ES-I3 (cell line): ENCODE results near the gene GYG2.
"Not testable (repeated sequence)": the region's sequence is repeated elsewhere in the genome, so short reads cannot be mapped to it uniquely, and the experiment has no call there.

Experiments
- H3K36me3 ChIP-seq: 2 replicates; pipeline ENCODE4 v1.6.1; 2013; ENCODE audit warnings: mild to moderate bottlenecking, low read length, control low read depth, moderate library complexity; ENCODE audit not compliant: insufficient read depth
- H3K4me1 ChIP-seq: 2 replicates; pipeline ENCODE4 v1.6.1; 2013; ENCODE audit warnings: mild to moderate bottlenecking, control low read depth, low read length; ENCODE audit not compliant: insufficient read depth
- H3K9ac ChIP-seq: 2 replicates; pipeline ENCODE4 v1.6.1; 2013; ENCODE audit warnings: low read depth, mild to moderate bottlenecking, low read length, moderate library complexity
- H3K9me3 ChIP-seq: 2 replicates; pipeline ENCODE4 v1.6.1; 2013; ENCODE audit warnings: mild to moderate bottlenecking, low read length, moderate library complexity; ENCODE audit not compliant: control insufficient read depth, insufficient read depth

GYG2 gene

DNA sequence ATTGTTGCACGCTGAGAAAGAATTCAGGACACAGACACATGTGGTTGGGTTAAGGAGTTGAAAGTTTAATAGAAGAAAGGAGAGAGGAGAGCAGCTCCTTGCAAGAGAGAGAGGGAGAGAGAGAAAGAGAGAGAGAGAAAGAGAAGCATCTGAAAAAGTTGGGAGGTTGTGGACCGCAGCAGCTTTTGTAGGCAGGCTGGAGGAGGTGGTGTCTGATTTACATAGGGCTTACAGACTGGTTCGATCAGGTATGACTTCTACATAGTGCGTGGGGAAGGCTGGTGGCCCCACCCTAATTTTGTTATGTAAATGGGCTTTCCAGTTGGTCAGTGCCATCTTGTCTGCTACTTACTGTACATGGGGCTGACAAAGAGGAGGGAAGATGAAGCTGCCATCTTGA is 27.5 kb upstream of the GYG2 start:
- Histone ChIP-seq H3K9me3 (no peaks in the 10 kb centered on the region), H3K9ac (0 out of 2 replicates have a peak overlapping the region, but pooled peaks have one; percentile 9), H3K36me3 (no peaks in the 10 kb centered on the region), H3K4me1 (peaks cover 31% of the 10 kb centered on the region)

DNA sequence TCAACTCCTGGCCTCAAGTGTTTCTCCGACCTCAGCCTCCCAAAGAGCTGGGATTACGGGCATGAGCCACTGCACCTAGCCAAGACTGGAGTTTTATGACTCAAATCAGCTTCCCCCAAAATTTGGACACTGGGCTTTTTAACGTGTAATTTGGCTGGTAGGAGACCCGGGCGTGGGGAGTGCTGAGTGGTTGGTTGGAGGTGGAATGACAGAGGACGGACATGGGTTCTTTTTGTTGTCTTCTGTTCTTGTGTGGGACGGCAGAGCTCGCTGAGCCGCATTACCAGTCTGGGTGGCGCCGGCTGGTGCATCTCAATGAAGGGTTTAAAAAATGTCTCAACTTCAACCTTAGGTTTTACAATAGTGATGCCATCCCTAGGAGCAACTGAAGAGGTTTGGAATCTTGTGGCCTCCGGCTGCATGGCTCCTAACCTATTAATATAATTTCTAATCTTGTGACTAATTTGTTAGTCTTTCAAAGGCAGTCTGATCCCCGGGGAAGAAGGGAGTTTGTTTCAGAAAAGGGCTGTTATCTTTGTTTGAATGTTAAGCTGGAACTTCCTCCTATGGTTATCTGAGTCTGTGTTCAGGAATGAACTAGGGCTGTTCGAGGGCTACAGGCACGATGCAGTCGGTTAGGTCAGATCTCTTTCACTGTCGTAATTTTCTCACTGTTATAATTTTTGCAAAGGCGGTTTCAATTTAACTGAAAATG is 26.2 kb upstream of the GYG2 start:
- not testable (repeated sequence) for H3K9me3 ChIP-seq, H3K36me3 ChIP-seq, H3K9ac ChIP-seq
- H3K4me1 ChIP-seq: peaks cover 31% of the 10 kb centered on the region

DNA sequence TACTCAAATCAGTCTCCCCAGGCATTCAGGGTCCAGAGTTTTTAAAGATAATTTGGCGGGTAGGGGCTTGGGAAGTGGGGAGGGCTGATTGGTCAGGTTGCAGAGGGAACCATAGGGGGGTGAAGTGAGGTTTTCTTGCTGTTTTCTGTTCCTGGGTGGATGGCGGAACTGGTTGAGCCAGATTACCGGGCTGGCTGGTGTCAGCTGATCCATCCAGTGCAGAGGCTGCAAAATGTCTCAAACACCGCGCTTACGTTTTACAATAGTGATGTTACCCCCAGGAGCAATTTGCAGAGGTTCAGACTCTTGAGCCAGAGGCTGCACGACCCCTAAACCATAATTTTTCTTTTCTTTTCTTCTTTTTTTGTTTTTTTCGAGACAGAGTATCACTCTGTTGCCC is 25.2 kb upstream of the GYG2 start:
- H3K9me3 ChIP-seq, H3K36me3 ChIP-seq, H3K9ac ChIP-seq: not testable (repeated sequence)
- peaks cover 31% of the 10 kb centered on the region for H3K4me1 ChIP-seq

DNA sequence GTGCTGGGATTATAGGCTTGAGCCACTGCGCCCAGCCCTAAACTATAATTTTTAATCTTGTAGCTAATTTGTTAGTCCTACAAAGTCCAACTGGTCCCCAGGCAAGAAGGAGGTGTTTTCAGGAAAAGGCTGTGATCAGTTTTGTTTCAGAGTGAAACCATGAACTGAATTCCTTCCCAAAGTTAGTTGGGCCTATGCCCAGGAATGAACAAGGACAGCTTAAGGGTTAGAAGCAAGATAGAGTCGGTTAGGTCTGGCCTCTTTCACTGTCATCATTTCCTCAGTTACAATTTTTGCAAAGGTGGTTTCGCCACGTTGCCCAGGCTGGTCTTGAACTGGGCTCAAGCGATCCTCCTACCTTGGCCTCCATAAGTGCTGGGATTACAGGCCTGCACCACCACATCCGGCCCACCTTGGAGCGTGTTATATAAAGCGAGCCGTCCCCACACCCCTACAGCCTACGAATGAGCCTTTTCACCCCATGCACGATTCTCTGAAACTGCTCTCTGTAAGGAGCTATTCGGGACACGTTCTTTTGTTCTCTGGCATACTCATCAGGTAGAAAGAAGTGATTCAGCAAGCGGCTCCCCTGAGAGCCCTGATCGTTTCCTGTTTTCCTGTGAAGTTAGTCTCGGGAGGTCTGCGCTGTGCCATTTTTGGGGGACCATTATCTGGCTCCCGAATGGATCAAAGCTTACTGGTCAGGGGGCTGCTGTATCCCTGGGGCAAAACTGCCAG is 24.5 kb upstream of the GYG2 start:
- H3K36me3 ChIP-seq, H3K9ac ChIP-seq, H3K9me3 ChIP-seq: not testable (repeated sequence)
- H3K4me1 ChIP-seq: peaks cover 26% of the 10 kb centered on the region

DNA sequence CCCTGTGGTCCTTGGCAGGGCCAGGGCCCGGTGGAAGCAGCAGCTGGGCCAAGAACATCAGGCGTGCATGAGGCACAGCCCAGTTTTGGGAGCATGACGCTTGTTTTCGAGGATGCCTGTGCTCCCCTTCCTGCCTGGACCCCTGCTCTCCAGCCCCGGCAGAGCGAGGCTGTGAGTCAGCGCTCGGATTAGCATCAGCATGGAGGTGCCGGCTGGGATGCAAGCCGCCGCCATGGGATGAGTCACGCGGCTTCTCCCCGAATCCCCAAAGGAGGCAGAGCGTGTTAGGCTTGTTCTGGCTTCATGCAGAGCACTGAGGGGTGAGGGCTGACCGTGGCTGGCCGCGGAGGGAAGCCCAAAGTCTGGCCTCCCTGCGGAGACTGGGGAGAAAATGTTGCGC is 23.9 kb upstream of the GYG2 start:
- H3K4me1 ChIP-seq: peaks cover 20% of the 10 kb centered on the region
- not testable (repeated sequence) for H3K9ac ChIP-seq, H3K9me3 ChIP-seq, H3K36me3 ChIP-seq

DNA sequence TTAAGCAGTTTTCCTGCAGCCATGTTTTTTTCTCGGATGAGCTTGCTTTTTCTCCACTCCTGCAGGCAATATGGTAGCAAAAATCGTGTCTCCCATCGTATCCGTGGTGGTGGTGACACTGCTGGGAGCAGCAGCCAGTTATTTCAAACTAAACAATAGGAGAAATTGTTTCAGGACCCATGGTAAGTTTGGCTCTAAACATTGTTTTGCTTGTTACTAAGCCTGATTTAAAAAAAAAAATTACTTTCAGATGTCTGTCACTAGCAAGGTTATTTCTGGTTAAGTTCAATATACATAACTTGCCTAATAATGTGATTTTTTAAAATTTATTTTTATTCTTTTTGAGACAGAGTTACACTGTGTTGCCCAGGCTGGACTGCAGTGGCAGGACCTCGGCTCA is 17.5 kb upstream of the GYG2 start:
- no peaks in the 10 kb centered on the region for H3K36me3 ChIP-seq
- H3K9ac ChIP-seq: no peak overlapping the region
- peaks cover 5% of the 10 kb centered on the region; the same call in 1 of the 2 replicates for H3K4me1 ChIP-seq
- no peaks in the 10 kb centered on the region; the same call in 1 of the 2 replicates for H3K9me3 ChIP-seq

DNA sequence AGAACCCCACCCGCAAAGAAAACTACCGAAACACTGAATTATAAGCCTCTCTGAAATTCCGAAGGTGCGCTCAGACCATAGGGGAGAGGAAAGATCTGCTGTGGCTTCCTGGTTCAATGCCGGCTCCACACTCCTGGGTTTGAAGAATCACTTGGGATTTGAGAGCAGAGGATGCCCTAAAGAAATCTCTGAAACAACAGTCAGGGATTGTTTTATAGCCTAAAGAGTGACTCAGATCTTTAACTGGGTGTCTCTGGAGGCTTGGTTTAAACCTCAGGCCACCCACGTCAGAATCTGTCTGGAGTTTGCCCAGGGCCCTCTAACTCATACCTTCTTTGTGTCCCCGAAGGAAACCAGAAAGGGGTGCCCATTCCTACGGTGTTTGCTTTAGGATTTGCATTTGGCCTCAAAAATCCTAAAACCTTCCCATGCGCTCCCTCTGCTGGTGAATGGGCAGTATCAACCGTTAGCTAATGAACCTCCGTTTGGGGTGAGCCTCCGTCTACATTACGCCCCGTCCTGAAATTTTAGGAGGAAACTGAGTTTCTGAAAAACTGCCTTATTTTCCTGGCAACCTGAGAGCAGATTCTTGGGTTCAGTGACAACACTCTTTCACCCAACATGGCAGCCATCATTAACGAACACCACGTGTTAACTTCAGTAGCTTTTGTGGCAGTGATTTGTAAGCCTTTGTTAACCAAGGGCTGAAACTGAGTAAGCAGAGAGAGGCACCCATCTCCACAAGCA is 16.4 kb upstream of the GYG2 start:
- H3K4me1 ChIP-seq, H3K36me3 ChIP-seq, H3K9me3 ChIP-seq: not testable (repeated sequence)
- H3K9ac ChIP-seq: peak overlapping the region; percentile 8; the same call in 1 of the 2 replicates

DNA sequence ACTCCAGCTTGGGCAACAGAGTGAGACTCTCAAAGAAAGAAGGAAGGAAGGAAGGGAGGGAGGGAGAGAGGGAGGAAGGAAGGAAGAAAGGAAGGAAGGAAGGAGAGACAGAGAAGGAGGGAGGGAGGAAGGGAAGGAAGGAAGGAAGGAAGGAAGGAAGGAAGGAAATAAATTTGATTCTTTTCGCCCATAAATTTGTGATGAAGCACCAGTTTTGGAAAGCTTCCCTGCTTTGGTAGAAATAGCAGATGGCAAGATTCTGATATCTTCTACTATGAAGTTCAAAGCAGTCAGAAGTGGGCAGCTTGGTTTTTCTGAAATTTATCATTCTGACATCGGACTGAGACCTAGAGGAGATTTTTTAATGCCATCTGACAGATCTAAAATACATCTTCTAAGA is 11.7 kb upstream of the GYG2 start:
- no peaks in the 10 kb centered on the region for H3K9me3 ChIP-seq
- H3K4me1 ChIP-seq: peaks cover 5% of the 10 kb centered on the region; the same call in 1 of the 2 replicates
- H3K36me3 ChIP-seq: no peaks in the 10 kb centered on the region
- no peak overlapping the region for H3K9ac ChIP-seq

DNA sequence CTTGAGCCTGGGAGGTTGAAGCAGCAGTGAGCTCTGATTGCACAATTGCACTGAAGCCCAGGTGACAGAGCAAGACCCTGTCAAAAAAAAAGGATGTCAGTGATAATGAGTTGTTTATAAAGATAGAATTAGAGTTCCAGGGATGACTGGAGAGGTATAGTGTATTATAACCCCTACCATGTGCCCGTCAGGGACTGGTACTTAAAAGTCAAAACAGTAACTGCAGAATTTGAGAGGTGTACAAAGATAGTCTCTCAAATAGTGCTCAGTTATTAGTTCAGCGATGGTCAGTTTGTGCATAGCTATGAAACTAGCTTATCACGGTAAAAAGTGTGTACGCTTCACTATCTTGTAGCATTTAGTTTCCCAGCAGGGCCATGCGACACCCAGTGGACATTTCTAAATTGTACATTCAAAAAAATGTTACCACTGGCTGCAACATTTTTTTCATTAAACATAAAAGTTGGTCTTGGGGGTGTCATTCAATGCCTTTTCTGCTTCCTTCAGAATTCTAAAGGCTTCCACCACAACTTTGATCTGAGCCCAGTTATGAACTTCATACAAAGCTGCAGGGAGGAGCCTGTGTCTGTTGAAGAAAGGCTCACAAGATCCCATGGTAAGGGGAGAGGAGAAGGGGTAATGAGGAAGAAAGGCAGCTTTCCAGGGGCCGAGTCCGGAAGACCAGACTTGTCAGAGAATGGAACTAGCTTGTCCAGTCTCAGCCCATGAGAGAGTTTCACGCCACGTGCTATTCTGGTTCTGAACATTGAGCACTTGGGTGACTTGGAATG is 9.2 kb upstream of the GYG2 start:
- no peaks in the 10 kb centered on the region for H3K36me3 ChIP-seq
- no peak overlapping the region for H3K9ac ChIP-seq
- no peaks in the 10 kb centered on the region for H3K9me3 ChIP-seq
- peaks cover 8% of the 10 kb centered on the region; the same call in 1 of the 2 replicates for H3K4me1 ChIP-seq

DNA sequence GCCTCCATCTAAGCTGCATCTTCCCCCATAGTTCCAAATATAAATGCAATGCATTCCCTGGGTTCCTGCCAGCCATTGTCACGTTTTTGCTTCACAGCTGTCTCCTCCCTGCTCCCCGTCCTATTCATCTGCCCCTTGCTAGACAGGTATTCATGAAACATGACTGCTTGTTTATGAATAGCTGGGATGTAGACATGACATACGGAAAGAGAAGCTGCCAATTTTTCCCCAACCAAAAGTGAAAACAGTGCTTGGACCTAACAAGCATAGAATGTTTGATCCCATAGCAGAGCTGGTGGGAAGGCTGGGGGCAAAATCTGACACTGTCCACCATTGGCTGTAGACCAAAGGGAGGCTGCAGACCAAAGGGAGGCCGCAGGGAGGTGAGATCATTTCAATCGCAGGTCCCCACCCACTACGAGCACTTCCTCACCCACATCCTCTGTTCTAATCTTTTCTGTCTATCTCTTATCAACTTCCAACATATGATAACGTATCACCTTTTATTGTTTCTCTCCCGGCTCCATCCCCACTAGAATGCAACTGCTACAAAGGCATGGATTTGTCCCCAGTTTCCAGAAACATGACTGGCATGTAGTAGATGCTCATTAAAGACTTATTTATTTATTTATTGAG is 8.5 kb upstream of the GYG2 start:
- Histone ChIP-seq H3K36me3 (no peaks in the 10 kb centered on the region), H3K4me1 (peaks cover 8% of the 10 kb centered on the region; the same call in 1 of the 2 replicates), H3K9ac (no peak overlapping the region), H3K9me3 (no peaks in the 10 kb centered on the region)

DNA sequence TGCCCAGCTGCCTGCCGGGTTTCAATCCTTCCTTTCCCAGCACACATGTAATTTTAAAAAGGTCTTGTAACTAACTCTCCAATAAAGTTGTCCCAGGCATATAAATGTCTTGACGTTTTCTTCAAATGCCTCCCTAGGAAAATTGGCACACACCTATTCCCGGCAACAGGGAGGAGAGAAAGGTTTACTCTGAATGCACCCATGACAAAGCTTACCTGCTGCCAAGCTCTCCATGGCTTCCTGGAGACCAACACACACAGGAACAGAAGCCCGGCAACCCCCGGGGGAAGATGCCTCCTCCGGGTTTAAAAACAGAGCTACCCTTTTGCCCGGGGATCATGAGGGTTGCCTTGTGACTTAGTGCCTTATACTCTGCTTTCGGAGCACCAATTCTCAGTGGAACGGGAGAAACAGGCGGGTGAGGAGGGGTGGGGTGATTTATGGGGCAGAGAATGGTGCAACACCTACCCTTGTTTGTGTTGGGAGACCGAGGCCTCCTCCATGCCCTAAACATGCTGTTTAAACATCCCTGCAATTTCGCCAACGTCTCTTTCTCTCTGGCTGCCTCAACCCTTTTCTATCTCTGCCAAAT is 4.8 kb upstream of the GYG2 start:
- Histone ChIP-seq H3K36me3 (no peaks in the 10 kb centered on the region), H3K4me1 (peaks cover 8% of the 10 kb centered on the region; the same call in 1 of the 2 replicates), H3K9me3 (no peaks in the 10 kb centered on the region), H3K9ac (no peak overlapping the region; the same call in 1 of the 2 replicates)

DNA sequence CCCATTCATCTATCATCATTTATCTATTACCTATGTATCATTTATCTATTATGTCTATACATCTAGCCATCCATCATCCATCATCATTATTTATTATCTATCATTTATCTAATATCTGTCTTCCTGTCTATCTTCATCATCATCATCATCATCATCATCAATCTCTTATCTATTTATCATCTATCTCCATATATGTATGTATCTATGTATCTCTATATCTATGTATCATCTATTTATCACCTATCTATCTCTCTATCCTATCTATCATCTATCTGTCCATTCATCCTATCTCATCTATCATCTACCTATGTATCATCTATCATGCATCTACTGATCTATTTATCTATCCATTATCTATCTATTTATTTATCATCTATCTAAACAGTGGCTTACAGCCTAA is 3.8 kb upstream of the GYG2 start:
- Histone ChIP-seq H3K9me3 (no peaks in the 10 kb centered on the region), H3K4me1 (peaks cover 8% of the 10 kb centered on the region; the same call in 1 of the 2 replicates), H3K9ac (no peak overlapping the region), H3K36me3 (no peaks in the 10 kb centered on the region)

DNA sequence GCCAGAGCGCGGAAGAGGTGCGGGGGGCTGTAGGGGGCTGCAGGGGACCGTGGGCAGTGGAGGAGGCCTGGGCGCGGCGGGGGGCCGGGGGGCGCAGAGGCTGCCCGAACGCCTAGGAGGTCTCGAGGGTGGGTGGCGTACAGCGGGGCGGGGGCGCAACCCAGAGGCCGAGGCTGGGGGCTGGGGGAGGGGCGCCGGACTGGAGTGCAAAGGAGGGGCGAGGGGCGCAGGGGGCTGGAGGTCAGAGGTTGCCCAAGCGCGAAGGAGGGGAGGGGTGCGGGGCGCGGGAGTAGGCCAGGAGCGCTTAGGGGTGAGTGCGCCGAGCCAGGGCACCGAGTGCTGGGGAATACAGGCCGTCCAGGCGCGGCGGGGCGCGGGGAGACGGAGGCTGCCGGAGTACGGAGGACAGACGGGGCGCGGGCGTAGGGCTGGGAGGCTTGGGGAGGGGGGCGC is 255 bp downstream of the GYG2 start:
- Histone ChIP-seq H3K36me3 (no peaks in the 10 kb centered on the region), H3K9ac (peak overlapping the region; percentile 69), H3K9me3 (no peaks in the 10 kb centered on the region), H3K4me1 (peaks cover 10% of the 10 kb centered on the region; the same call in 1 of the 2 replicates)
